Measurements from ENCODE around the gene XAGE2.
"Not testable (repeated sequence)": the region's sequence is repeated elsewhere in the genome, so short reads cannot be mapped to it uniquely, and the experiment has no call there.

- peak in 2 of 4 experiments; percentile 5 to 38 for TF ChIP-seq CTCF (IDR thresholded peaks at IDR 0.05)
- TF ChIP-seq POLR2A, POLR2AphosphoS5 (IDR thresholded peaks at IDR 0.05): not testable (repeated sequence)
These were observed 23.4 kb upstream of the XAGE2 start for GRCh38 chrX:52345402-52345801.

Data from gastroesophageal sphincter (tissue), 3 donors.